Left lung (tissue), 10 donors: ENCODE results near the gene JDP2. TPM values are rescaled to one million over a fixed set of nuclear protein-coding genes. Genes with fewer than 3 reads are reported as not detected.

Experiments used
- ATAC-seq: fragments of 200-7000 bp; cut with Tn5 transposase; one replicate; pipeline ENCODE4 v1.9.1; 2020; ENCODE audit warnings: moderate library complexity
- DNase-seq, 4 donors: peaks; one replicate each; pipeline ENCODE4 v3.0.0-alpha.2; 2013 to 2020
- H3K27ac ChIP-seq, 2 donors: fragments of 200-600 bp; sonication (generic) in 1 of 2; one replicate each; pipeline versions ENCODE4 v1.5.0 to v1.8.0; 2020 to 2021
- H3K27me3 ChIP-seq, 2 donors: fragments of 200-600 bp; sonication (generic) in 1 of 2; one replicate each; pipeline versions ENCODE4 v1.5.0 to v1.8.0; 2020 to 2021
- H3K36me3 ChIP-seq, 2 donors: fragments of 200-600 bp; sonication (generic) in 1 of 2; one replicate each; pipeline versions ENCODE4 v1.5.0 to v1.8.0; 2020 to 2021
- H3K4me1 ChIP-seq, 2 donors: fragments of 200-600 bp; one replicate each; pipeline ENCODE4 v1.8.0; 2021
- H3K4me3 ChIP-seq, 2 donors: fragments of 200-600 bp; sonication (generic) in 1 of 2; one replicate each; pipeline versions ENCODE4 v1.5.0 to v1.8.0; 2020 to 2021; ENCODE audit warnings: mild to moderate bottlenecking in 1 of 2
- H3K9me3 ChIP-seq, 2 donors: fragments of 200-600 bp; sonication (generic) in 1 of 2; one replicate each; pipeline versions ENCODE4 v1.5.0 to v1.8.0; 2020 to 2021
- CTCF ChIP-seq, 2 donors: fragments of 200-600 bp; sonication (generic) in 1 of 2; IDR thresholded peaks; one replicate each; pipeline versions ENCODE4 v1.5.0 to v1.8.0; 2021; ENCODE audit warnings: antibody characterized with exemption in 2 of 2
- intact Hi-C, 2 donors: fragments of 100-400 bp; cut with DNase I; formaldehyde crosslinking; loops; one replicate each; pipeline versions ENCODE4 v1.11.2 to v1.14.2; 2022
- polyA plus RNA-seq, 6 donors: library from polyadenylated mRNA; unstranded; fragments of 120-200 nt; gene quantifications; one replicate each; pipeline ENCODE4 v1.2.1, GENCODE V29; 2013; ENCODE audit not compliant: insufficient read length in 6 of 6
- total RNA-seq, 2 donors: library from RNA; stranded (reverse); fragmentation: NEBNext Ultra II Directional; extraction: Animal tissue kit (Norgen Biotek cat#: 25700); gene quantifications; one replicate each; pipeline ENCODE4 v1.2.1, GENCODE V29; 2021
- donor health status: DM: no; HTN: yes; CAD: no.
- donor health status: DM: no; HTN: no; CAD: no.

The JDP2 gene
- total and polyA plus RNA-seq, 8 donors, result 20.3 to 57.6 (median 26.8) TPM

- Histone ChIP-seq H3K27ac (no peak overlapping the region), H3K36me3 (no peaks in the 10 kb centered on the region), H3K4me3 (no peak overlapping the region), H3K27me3 (no peaks in the 10 kb centered on the region), H3K4me1 (no peaks in the 10 kb centered on the region), H3K9me3 (no peaks in the 10 kb centered on the region)
- no peak for DNase-seq
- intact Hi-C loops, result loop anchor here in 1 of 2 donors (10.0 kb wide), 1 partner anchor 362 kb away; no protein-coding TSS in a partner anchor
- no peak for ATAC-seq
- no peak for TF ChIP-seq CTCF (IDR thresholded peaks at IDR 0.05)
These were observed 68.9 kb downstream of the JDP2 start for GRCh38 chr14:75496755-75497154.

GRCh38 chr14:75497191-75497590 lies 69.4 kb downstream of the JDP2 start:
- intact Hi-C loops, result loop anchor here in 1 of 2 donors (10.0 kb wide), 1 partner anchor 362 kb away; no protein-coding TSS in a partner anchor
- no peak overlapping the region for H3K27ac ChIP-seq
- no peak for DNase-seq
- no peak for TF ChIP-seq CTCF (IDR thresholded peaks at IDR 0.05)
- H3K9me3 ChIP-seq, result no peaks in the 10 kb centered on the region
- H3K36me3 ChIP-seq, result no peaks in the 10 kb centered on the region
- peak; percentile 23 for ATAC-seq
- no peaks in the 10 kb centered on the region for H3K4me1 ChIP-seq
- H3K4me3 ChIP-seq, result no peak overlapping the region
- H3K27me3 ChIP-seq, result no peaks in the 10 kb centered on the region

GRCh38 chr14:75497701-75498100 lies 69.9 kb downstream of the JDP2 start:
- H3K36me3 ChIP-seq, result no peaks in the 10 kb centered on the region
- intact Hi-C loops, result loop anchor here in 1 of 2 donors (10.0 kb wide), 1 partner anchor 363 kb away; no protein-coding TSS in a partner anchor

GRCh38 chr14:75499084-75499875 lies 71.5 kb downstream of the JDP2 start:
- H3K27ac ChIP-seq, result no peak overlapping the region
- ATAC-seq, result no peak
- intact Hi-C loops, result loop anchor here in 1 of 2 donors (10.0 kb wide), 1 partner anchor 364 kb away; no protein-coding TSS in a partner anchor

More at GRCh38 chr14:75497701-75498100, 69.9 kb downstream of the JDP2 start:
- Histone ChIP-seq H3K27me3 (no peaks in the 10 kb centered on the region), H3K9me3 (no peaks in the 10 kb centered on the region), H3K4me1 (no peaks in the 10 kb centered on the region), H3K4me3 (no peak overlapping the region), H3K27ac (no peak overlapping the region)
- ATAC-seq, result no peak
- no peak for DNase-seq
- no peak for TF ChIP-seq CTCF (IDR thresholded peaks at IDR 0.05)

More at GRCh38 chr14:75499084-75499875, 71.5 kb downstream of the JDP2 start:
- H3K9me3 ChIP-seq, result no peaks in the 10 kb centered on the region
- no peak for TF ChIP-seq CTCF (IDR thresholded peaks at IDR 0.05)
- H3K4me3 ChIP-seq, result no peak overlapping the region
- no peaks in the 10 kb centered on the region for H3K4me1 ChIP-seq
- no peaks in the 10 kb centered on the region for H3K36me3 ChIP-seq
- no peak for DNase-seq
- no peaks in the 10 kb centered on the region for H3K27me3 ChIP-seq
